GM12865 (cell line): Measurements from ENCODE around the gene TAF1L.
"Not testable (repeated sequence)": the region's sequence is repeated elsewhere in the genome, so short reads cannot be mapped to it uniquely, and the experiment has no call there.

Experiments used
- DNase-seq: peaks from one replicate; pipeline ENCODE4 v3.0.0; 2010; ENCODE audit warnings: low read depth
- H3K4me3 ChIP-seq: 2 replicates; pipeline ENCODE4 v1.5.1; 2011; ENCODE audit warnings: mild to moderate bottlenecking, low read depth, low read length, control low read depth
- TF ChIP-seq, protein P1 (sequence below): IDR thresholded peaks from 2 replicates; pipeline ENCODE4 v1.5.1; 2011; ENCODE audit warnings: low read length, control low read depth, low read depth, inconsistent platforms; ENCODE audit not compliant: insufficient read depth; ENCODE audit errors: missing control alignments

The TAF1L gene

GRCh38 chr9:32647671-32648070 is 12.2 kb upstream of the TAF1L start:
- no peak for DNase-seq
- no peak overlapping the region for H3K4me3 ChIP-seq
- TF ChIP-seq, protein P1, sequence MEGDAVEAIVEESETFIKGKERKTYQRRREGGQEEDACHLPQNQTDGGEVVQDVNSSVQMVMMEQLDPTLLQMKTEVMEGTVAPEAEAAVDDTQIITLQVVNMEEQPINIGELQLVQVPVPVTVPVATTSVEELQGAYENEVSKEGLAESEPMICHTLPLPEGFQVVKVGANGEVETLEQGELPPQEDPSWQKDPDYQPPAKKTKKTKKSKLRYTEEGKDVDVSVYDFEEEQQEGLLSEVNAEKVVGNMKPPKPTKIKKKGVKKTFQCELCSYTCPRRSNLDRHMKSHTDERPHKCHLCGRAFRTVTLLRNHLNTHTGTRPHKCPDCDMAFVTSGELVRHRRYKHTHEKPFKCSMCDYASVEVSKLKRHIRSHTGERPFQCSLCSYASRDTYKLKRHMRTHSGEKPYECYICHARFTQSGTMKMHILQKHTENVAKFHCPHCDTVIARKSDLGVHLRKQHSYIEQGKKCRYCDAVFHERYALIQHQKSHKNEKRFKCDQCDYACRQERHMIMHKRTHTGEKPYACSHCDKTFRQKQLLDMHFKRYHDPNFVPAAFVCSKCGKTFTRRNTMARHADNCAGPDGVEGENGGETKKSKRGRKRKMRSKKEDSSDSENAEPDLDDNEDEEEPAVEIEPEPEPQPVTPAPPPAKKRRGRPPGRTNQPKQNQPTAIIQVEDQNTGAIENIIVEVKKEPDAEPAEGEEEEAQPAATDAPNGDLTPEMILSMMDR: no peak

DNA sequence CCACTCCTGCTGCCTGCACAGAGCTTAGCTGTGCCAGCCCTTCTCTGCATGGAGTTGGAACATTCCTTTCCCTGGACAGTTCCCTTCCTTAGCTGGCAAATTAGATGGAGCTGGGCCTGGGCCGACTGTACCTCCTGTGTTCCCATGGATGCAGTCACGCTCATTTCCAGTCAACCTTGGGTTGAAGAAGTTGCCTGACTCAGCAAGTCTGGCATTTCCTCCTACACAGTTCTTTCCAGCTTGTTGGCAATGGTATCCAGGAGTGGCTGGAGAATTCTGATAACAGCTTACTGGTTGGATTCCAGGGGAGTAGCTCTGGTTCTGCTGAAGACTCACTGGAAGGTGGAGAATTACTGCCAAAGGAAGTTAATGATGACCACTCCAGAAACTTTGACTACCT is 9.2 kb upstream of the TAF1L start:
- no peak for DNase-seq

GRCh38 chr9:32633151-32633550 is 2.3 kb downstream of the TAF1L start:
- DNase-seq, H3K4me3 ChIP-seq: not testable (repeated sequence)

More for the DNA sequence above, 9.2 kb upstream of the TAF1L start:
- H3K4me3 ChIP-seq: no peak overlapping the region
- TF ChIP-seq, protein P1: no peak

- no peak overlapping the region for H3K4me3 ChIP-seq
- DNase-seq: no peak
- TF ChIP-seq, protein P1: no peak
These were observed 3.5 kb downstream of the TAF1L start for GRCh38 chr9:32631991-32632390.

GRCh38 chr9:32627394-32627954 is 8.0 kb downstream of the TAF1L start:
- no peak for DNase-seq
- no peak overlapping the region for H3K4me3 ChIP-seq
- TF ChIP-seq, protein P1: no peak

DNA sequence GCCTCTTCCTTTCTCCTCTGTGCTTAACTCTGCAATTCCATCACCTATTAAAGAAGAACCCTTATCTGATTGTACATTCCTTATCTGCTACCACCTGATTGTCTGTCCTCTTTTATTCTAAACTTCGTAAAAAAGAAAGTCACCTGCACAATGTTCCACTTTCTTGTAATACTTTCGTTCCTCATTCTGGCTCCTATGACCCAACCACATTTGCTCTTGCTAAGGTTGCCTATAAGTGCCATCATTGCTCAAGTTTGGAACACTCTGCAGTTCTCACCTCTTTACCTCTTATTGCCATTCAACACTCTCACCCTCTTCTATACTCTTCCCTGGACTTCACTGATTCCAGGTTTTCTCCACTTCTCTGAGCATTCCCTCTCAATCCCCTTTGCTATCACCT is 10.1 kb downstream of the TAF1L start:
- no peak for DNase-seq
- H3K4me3 ChIP-seq: no peak overlapping the region
- TF ChIP-seq, protein P1: no peak

- no peak overlapping the region for H3K4me3 ChIP-seq
- no peak for DNase-seq
- TF ChIP-seq, protein P1: no peak
These were observed 12.5 kb downstream of the TAF1L start for GRCh38 chr9:32622948-32623347.

DNA sequence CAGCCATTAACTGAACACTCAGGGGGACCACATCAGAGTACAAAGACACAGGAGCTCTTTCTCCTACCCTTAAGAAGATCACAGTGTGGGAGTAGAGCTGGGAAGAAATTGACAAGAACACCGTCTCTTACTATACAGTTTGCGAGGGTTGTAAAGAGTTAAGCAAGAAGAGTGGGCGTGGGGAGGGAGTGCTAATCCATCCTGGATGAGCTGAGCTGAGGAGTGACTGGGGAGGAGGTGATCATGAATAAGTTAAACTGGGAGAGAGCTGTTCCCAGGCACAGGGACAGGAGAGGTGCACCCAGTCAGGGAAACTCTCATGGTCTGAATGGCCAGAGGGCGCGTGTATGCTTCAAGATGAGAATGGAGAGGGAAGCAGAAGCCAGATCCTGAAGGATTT is 17.2 kb downstream of the TAF1L start:
- H3K4me3 ChIP-seq: no peak overlapping the region
- TF ChIP-seq, protein P1: no peak
- no peak for DNase-seq
